HG03103 (cell line): Measurements from ENCODE around the gene POC5.
A peak's percentile ranks its signal among the peaks of the same experiment; 100 is the strongest.
"Not testable (repeated sequence)": the region's sequence is repeated elsewhere in the genome, so short reads cannot be mapped to it uniquely, and the experiment has no call there.

Experiments used
- ATAC-seq: cut with Tn5 transposase; IDR thresholded peaks from one replicate; pipeline ENCODE4 v1.9.1; 2021; ENCODE audit warnings: low read depth; ENCODE audit not compliant: unreplicated experiment

Gene POC5

GRCh38 chr5:75707911-75708509, 9.2 kb downstream of the POC5 start:
- ATAC-seq, result no peak

- ATAC-seq, result no peak
These were observed 10.5 kb downstream of the POC5 start for GRCh38 chr5:75706775-75707174.

- no peak for ATAC-seq
These were observed 11.2 kb downstream of the POC5 start for GRCh38 chr5:75706016-75706415.

- ATAC-seq, result no peak
These were observed 15.4 kb downstream of the POC5 start for GRCh38 chr5:75701856-75702255.

- not testable (repeated sequence) for ATAC-seq
These were observed 21.5 kb downstream of the POC5 start for GRCh38 chr5:75695472-75696351.

GRCh38 chr5:75694781-75695180, 22.5 kb downstream of the POC5 start:
- no peak for ATAC-seq

- ATAC-seq, result no peak
These were observed 26.6 kb downstream of the POC5 start for GRCh38 chr5:75690669-75691068.

- ATAC-seq, result no peak
These were observed 30.8 kb downstream of the POC5 start for GRCh38 chr5:75686480-75686879.

GRCh38 chr5:75685141-75685540, 32.1 kb downstream of the POC5 start:
- ATAC-seq, result no peak

GRCh38 chr5:75681125-75681830, 36.0 kb downstream of the POC5 start:
- ATAC-seq, result no peak

GRCh38 chr5:75678155-75678554, 39.1 kb downstream of the POC5 start:
- ATAC-seq, result no peak

- no peak for ATAC-seq
These were observed 39.6 kb downstream of the POC5 start for GRCh38 chr5:75677607-75678006.

- no peak for ATAC-seq
These were observed 41.5 kb downstream of the POC5 start for GRCh38 chr5:75675783-75676182.

- no peak for ATAC-seq
These were observed 44.6 kb downstream of the POC5 start for GRCh38 chr5:75672616-75673015.

GRCh38 chr5:75671506-75671905, 45.7 kb downstream of the POC5 start:
- no peak for ATAC-seq

GRCh38 chr5:75670577-75670976, 46.7 kb downstream of the POC5 start:
- ATAC-seq, result no peak

- peak; percentile 93 for ATAC-seq
These were observed 48.1 kb downstream of the POC5 start for GRCh38 chr5:75668977-75669689.

- peak; percentile 5 for ATAC-seq
These were observed 48.8 kb downstream of the POC5 start for GRCh38 chr5:75668445-75668844.

- ATAC-seq, result no peak
These were observed 49.7 kb downstream of the POC5 start for GRCh38 chr5:75667586-75667985.

- no peak for ATAC-seq
These were observed 50.4 kb downstream of the POC5 start for GRCh38 chr5:75666801-75667200.

- no peak for ATAC-seq
These were observed 52.3 kb downstream of the POC5 start for GRCh38 chr5:75664979-75665378.
